NOMO-1 treated with dmso at 0.1 percent for 144 hours (cell line): ENCODE measurements around the gene GPC2.

Source experiments
- DNase-seq: peaks from one replicate; lab custom pipeline; 2025; ENCODE audit not compliant: unreplicated experiment; lab: John Stamatoyannopoulos, UW

GPC2 gene

DNA sequence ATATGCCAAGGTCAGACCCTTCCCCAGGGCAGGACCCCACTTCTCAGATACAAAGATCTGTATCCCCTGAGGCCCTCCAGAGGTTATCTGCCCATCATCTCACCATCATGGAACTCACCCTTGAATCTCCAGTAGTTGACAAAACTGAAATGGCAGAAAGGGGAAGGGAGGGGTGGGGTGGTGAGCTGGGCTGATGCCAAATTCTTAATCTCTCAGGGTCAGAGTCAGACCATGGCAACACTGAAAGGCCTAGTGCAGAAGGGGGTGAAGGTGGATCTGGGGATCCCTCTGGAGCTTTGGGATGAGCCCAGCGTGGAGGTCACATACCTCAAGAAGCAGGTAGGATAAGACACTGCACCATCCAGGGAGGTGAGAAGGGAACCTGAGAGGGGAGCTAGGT, 54.6 kb downstream of the GPC2 start:
- no peak for DNase-seq

DNA sequence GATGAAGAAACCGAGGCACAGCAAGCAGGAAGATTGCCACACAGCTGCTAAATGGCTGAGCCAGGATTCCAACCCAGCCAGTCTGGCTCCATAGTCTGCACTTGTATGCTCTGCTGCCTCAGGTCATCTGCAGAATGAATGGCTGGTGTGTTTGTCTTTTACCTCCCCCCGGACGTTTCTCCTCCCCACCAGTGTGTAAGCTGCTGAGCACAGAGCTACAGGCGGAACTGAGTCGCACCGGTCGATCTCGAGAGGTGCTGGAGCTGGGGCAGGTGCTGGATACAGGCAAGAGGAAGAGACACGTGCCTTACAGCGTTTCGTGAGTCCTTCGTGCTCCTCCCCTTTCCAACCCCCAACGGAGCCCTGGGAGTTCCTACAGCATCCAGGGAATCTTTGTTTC, 55.1 kb downstream of the GPC2 start:
- DNase-seq = no peak

DNA sequence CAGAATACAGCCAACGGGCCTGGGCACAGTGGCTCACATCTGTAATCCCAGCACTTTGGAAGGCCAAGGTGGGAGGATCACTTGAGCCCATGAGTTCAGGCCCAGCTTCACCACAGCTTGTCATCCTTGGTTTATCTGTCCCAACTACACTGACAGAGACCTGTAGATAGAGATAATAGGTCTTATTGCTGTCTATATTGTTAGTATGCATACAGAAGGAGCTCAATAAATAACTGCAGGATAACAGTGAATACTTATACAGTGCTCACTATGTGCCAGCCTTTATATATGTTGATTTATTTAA, 56.5 kb downstream of the GPC2 start:
- no peak for DNase-seq

DNA sequence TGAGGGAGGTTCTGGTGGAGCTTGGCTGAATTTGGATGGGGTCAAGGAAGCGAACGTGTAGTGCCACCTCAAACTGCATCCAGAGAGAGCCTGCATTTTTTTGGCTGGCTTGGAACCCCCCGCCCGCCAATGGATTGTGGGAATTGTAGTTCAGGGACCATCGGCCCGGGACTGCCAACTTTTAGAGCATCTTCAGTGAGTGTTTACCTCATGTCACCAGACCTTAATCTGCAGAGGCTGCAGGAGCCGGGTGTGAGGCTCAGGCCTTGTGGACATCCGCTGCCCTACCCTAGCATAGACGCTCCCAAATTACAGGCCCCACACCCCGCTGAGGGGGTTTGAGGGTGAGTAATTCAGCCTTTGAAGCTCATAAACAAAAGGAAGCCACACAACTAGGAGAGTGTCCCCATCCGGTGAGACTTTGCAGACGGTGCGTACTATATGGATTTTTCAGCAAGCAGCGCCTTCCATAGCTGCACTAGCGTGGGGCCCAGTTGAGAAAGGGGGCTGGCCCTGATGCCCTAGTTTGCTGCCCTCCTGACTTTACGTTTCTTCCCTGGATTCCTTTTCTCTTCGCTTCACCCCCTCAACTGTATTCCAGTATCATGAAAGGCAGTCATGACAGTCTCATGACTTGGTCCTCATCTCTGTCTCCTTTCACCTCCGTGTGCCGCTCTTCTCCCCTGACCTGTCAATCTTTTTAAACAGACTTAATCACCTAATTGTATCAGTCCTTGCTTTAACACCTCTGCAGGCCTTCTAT, 57.0 kb downstream of the GPC2 start:
- peak; percentile 34 for DNase-seq
